HG02870 (cell line): ENCODE data around the gene ARFRP1.

Experiments
- ATAC-seq: cut with Tn5 transposase; IDR thresholded peaks from one replicate; pipeline ENCODE4 v1.9.1; 2021; ENCODE audit warnings: mild to moderate bottlenecking, moderate library complexity; ENCODE audit not compliant: unreplicated experiment

ARFRP1 gene

DNA sequence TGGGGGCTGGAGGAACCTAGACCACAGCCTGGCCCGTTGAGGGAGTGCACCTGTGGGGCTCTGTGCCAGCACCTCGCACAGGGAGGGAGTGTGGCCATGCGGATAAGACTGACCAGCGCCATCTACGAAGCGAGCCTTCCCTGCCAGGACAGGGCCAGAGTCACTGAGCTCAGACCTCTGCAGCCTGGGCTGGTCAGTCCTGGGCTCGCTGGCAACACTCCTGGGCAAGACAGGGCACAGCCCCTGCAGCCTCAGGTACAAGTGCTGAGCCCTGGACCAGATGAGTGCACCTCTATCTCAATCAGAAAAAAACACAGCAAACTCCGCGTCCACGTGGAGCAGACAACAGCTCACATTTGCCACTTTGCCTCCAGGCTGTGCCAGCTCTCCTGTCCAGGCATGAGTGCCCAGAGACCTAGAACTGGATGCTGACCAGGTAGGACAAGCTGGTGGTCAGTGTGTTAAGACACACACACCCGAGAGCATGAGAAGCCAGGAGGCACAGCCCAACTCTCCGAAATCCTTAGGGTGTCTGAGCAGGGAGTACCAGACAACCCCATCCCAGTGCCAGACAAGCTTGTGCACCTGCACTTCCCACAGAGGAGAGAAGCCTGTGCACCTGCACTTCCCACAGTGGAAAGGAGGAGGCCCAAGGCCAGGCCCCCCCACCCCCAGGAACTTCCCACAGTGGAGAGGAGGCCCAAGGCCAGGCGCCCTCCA lies 4.9 kb downstream of the ARFRP1 start:
- ATAC-seq: no peak

DNA sequence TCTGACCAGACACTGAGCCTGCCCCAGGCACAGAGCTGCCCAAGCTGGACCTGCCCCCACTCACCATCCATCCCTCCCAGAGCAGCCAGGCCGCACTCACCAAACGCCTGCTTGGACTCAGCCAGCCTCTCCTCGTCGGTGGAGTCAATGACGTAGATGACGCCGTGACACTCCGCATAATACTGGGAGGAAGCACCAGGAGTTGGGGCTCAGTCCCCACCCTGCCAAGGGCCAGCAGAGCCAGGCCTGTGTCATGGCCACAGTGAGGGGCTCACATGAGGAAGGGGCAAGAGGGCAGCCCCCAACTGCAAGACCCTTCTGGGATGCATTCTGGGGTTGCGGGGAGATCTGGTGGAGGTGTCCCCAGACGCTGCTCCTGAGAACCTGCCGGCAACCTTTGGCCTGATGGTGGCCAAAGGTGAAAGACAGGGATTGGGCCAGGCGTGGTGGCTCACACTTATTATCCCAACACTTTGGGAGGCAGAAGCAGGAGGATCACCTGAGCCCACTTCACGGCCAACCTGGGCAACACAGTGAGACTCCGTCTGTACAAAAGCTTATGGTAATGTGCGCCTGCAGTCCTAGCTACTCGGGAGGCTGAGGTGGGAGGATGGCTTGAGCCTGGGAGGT lies 5.6 kb downstream of the ARFRP1 start:
- ATAC-seq: no peak

DNA sequence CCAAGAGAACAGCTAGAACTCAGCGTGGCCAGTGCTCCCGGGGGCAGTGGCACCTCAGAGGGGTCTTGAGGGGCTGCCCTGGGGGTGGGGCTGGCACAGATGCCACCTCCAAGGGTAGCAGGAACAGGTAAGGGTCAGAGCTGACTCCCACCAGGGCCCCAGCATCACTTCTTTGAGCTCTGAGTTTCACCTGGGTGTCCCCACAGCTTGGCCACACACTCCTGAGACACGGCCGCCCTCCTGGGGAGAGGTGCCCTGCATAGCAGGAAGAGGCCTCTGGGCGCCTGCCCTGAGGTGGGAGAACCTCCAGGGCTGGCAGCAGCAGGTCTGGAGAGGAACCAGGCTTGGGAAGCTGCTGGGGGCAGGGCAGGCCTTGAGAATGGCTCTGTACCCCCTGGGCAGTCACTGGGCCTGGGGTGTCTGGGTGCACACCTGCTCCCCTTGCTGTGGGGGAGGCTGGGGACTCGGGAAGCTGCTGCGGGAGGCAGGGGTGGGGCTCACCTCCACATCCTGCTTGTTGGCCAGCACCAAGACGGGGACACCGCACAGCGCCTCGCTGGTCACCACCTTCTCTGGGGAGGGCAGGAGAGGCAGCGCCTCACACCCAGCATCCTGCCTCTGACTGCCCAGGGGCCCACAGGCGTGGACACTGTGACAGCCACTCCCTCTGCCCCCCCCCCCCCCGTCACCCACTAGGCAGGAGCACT lies 6.3 kb downstream of the ARFRP1 start:
- ATAC-seq: no peak

DNA sequence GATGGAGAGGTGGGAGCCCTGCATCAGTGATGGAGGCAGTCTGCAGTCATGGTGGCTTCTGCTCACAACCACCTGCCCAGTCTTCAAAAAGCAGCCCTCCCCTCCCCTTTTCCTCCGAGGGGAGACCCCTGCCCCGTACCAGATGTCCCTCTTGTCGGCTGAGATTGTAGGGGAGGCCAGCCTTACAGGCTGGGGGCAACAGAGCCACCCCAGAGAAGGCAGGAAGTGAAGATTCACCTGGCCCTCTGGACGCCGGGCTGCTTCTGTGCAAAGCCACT lies 6.8 kb downstream of the ARFRP1 start:
- no peak for ATAC-seq

DNA sequence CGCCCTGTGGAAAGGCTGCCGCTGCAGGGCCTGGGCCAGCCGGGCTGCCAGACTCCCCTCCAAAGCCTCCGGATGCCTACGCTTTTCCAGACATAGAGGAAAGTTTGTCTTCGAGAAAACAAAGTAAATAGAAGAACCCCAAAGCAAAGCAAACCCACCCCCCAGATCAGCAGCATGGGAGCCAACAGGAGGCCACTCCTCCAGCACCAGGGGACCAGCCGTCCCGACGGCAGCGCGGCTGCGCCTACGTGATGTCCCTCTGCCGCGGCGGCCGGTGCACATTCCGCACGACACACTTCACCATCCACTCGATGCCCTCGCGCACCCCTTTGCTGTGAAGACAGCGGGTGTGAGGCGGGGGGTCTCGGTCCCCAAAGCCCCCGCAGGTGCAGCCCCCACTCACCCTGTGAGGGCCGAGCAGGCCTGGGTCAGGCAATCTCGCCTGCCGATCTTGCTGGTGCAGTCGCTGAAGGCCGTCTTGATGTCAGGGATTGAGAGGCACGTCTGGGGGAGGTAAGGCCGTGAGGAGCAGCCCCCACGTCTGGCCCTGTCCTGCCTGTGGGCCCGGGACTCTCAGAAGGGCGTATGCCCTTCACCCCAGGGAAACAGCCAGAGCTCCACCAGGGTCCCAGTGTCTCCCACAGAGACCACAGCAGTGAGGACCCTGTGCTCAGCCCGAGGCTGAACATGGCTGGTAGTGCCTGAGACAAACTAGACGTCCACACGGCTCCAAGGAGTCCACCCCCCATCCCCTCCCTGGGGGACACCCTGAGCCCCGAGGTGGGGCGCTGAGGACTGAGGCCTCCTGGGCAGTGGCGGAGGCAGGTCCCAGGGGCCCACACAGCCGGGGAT lies 7.4 kb downstream of the ARFRP1 start:
- ATAC-seq: no peak

DNA sequence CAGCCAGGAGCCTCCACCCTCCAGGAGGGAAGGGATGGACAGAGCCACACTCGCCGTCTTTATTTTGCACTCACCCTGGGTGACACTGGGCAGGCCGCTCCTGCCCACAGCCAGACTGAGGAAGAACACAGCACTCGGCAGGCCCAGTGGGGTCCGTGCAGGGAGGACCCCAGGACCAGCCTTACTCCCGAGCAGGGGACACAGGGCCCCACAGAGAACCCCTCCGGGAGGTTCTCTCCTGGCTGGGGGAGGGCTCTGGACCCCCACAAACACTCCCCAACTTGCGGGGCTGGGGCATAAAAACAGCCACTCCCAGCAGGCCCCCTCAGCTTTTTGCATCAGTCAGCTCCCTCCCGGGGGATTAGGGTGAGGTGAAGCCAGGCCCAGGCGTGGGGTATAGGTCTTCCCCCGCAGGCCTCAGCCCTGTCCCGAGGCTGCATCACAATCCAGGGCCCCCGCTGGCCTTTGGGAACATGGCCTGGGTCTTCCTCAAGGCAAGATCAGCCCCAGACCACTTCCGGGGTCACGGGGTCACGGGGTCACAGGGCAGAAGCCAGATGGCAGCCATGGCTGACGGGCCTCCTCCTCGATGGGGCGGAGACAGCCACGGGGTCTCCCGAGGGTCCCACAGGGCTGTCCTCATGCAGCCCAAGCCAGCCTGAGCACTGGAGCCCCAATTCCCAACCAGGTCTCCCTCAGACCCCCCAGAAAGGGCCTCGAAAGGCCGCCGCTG lies 8.1 kb downstream of the ARFRP1 start:
- no peak for ATAC-seq

DNA sequence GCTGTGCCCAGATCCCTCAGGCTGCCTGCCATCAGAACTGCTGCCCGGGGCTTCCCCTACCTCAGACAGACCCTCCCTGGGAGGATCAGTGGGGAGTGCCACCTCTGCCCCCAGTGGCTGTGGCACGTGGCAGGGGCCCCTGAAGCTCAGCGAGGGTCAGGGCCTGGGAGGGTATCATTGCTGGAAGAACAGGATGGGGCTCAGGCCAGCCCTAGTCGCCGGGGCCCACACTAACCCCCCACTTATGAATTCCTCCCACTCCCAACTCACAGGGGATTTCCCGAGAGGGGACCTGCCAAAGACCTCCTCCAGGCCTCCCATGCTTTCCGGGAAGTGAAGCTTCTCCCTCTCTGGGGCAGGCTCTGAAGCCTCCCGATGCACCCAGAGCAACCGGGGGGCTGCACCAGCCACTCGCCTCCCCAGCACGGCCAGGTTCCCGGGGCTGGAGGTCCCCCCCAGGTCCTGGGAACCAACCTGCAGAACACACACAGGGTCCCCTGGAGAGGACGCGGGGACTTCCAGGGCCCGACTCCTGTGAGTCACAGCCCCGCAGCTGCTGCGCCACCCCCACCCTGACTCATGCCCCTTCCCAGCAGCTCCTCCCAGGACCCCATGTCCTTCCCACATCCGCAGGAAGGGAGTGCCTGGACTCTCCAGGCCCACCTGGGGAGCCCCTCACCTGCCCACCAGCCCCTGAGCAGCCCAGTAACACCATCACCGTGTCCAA lies 8.9 kb downstream of the ARFRP1 start:
- ATAC-seq: no peak

DNA sequence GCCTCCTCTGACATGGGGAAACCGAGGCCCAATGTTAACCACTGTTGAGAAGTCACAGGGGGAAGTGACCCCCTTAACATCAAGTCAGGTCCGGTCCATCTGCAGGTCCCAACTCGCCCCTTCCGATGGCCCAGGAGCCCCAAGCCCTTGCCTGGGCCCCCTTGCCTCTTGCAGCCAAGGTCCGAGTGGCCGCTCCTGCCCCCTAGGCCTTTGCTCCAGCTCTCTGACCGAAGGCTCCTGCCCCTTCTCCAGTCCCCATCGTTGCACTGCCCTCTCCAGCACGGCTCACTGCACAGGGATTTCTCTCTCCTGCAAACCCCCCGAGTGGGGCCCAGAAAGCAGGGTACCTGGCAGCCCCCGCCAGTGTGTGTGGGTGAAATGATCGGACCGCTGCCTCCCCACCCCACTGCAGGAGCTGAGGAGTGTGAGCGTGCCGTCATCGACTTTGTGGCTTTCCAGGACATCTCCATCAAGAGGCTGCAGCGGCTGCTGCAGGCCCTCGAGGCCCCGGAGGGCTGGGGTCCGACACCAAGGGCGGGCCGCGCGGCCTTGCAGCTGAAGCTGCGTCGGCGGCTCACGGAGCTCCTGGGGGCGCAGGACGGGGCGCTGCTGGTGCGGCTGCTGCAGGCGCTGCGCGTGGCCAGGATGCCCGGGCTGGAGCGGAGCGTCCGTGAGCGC lies 9.8 kb downstream of the ARFRP1 start:
- ATAC-seq: no peak

DNA sequence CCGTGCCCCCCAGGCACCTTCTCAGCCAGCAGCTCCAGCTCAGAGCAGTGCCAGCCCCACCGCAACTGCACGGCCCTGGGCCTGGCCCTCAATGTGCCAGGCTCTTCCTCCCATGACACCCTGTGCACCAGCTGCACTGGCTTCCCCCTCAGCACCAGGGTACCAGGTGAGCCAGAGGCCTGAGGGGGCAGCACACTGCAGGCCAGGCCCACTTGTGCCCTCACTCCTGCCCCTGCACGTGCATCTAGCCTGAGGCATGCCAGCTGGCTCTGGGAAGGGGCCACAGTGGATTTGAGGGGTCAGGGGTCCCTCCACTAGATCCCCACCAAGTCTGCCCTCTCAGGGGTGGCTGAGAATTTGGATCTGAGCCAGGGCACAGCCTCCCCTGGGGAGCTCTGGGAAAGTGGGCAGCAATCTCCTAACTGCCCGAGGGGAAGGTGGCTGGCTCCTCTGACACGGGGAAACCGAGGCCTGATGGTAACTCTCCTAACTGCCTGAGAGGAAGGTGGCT lies 10.4 kb downstream of the ARFRP1 start:
- no peak for ATAC-seq

DNA sequence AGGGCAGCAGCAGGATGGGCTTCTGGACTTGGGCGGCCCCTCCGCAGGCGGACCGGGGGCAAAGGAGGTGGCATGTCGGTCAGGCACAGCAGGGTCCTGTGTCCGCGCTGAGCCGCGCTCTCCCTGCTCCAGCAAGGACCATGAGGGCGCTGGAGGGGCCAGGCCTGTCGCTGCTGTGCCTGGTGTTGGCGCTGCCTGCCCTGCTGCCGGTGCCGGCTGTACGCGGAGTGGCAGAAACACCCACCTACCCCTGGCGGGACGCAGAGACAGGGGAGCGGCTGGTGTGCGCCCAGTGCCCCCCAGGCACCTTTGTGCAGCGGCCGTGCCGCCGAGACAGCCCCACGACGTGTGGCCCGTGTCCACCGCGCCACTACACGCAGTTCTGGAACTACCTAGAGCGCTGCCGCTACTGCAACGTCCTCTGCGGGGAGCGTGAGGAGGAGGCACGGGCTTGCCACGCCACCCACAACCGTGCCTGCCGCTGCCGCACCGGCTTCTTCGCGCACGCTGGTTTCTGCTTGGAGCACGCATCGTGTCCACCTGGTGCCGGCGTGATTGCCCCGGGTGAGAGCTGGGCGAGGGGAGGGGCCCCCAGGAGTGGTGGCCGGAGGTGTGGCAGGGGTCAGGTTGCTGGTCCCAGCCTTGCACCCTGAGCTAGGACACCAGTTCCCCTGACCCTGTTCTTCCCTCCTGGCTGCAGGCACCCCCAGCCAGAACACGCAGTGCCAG lies 11.0 kb downstream of the ARFRP1 start, which contains the start of gene TNFRSF6B:
Gene TNFRSF6B, plus strand, starts transcription at position 25 of the 729 bp plus-strand sequence. Its CDS starts 116 bp downstream, at position 141.
- ATAC-seq: no peak

DNA sequence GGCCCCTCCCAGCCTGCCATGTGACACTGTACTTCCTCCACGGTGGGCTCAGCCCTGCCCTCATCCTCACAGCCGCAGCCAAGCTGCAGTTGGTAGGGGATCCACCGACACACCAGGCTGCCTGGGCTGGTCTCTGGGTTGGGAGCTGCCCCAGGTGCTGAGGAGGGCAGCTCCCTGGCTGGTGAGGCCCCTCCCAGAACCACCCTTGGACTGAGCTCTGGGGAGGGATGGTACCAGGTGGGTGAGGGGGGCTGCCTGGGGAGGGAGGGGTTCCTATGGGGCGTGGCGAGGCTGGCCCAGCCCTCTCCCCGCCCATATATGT lies 11.5 kb downstream of the ARFRP1 start:
- ATAC-seq: no peak

DNA sequence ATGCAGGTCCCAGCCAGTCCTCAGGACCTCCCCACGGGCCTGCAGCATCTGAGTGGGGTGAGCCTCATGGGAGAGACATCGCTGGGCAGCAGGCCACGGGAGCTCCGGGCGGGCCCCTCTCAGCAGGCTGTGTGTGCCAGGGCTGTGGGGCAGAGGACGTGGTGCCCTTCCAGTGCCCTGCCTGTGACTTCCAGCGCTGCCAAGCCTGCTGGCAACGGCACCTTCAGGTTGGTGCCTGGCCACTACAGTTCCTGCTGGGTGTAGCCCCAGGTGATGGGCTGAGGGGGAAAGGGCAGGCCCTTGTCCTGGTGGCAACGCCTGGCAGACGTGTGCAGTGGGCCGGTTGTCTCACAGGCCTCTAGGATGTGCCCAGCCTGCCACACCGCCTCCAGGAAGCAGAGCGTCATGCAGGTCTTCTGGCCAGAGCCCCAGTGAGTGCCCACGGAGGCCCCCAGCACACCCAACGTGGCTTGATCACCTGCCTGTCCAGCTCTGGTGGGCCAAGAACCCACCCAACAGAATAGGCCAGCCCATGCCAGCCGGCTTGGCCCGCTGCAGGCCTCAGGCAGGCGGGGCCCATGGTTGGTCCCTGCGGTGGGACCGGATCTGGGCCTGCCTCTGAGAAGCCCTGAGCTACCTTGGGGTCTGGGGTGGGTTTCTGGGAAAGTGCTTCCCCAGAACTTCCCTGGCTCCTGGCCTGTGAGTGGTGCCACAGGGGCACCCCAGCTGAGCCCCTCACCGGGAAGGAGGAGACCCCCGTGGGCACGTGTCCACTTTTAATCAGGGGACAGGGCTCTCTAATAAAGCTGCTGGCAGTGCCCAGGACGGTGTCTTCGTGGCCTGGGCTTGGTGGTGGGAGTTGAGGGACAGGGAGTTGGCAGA lies 12.1 kb downstream of the ARFRP1 start:
- ATAC-seq: no peak

DNA sequence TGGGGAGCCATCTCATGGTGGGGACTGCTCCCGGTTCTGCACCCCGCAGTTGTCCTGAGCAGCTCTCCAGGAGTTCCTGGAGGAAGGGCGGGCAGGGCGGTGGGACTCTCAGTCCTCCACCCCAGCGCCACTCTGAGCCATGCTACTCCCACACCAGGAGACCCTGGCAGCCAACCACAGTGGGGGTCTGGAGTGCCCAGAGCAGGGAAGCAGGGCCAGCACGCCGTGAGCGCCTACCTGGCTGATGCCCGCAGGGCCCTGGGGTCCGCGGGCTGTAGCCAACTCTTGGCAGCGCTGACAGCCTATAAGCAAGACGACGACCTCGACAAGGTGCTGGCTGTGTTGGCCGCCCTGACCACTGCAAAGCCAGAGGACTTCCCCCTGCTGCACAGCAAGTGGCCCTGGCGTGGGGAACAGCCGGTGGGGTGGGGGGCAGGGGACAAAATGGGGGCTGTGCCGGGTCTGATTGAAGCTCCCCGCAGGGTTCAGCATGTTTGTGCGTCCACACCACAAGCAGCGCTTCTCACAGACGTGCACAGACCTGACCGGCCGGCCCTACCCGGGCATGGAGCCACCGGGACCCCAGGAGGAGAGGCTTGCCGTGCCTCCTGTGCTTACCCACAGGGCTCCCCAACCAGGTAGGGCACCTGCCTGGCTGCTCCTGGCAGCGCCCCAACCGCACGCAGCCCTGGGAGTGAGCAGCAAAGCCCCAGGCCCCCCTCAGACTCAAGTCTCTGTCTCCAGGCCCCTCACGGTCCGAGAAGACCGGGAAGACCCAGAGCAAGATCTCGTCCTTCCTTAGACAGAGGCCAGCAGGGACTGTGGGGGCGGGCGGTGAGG lies 13.0 kb downstream of the ARFRP1 start:
- ATAC-seq: no peak

DNA sequence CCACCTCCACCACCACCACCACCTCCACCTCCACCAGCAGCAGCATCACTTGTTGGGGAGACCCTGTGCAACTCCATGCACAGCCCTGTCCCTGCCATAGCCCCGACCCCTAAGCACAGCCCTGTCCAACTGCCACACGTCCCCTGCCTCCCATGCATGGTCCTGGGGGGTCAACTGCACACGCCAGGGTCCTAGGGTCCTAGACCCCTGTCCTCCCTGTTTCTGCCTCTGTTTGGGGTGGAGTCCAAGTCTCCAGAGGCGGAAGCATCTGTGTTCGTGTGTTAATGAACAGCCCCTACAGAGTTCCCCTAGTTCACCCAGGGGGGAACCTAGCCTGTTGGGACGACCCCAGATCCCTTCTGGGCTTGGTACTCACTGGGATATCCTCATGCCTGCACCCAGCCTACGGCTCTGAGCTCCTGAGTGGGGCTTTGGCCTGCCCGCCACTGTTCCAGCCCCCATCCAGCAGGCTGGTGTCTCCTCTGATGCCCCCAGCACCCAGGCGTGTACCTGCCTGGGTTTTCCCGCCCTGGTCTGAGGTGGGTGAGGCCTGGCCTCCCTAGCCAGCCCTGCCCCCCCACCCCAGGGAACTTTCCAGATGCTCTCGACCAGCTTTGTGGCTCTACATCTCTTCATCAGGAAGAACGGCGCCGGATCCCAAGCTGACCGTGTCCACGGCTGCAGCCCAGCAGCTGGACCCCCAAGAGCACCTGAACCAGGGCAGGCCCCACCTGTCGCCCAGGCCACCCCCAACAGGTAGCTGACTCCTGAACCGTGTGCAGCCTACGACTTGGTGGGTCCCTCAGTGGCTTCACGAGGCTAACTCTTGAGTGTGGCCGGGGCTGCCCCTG lies 13.8 kb downstream of the ARFRP1 start:
- no peak for ATAC-seq

DNA sequence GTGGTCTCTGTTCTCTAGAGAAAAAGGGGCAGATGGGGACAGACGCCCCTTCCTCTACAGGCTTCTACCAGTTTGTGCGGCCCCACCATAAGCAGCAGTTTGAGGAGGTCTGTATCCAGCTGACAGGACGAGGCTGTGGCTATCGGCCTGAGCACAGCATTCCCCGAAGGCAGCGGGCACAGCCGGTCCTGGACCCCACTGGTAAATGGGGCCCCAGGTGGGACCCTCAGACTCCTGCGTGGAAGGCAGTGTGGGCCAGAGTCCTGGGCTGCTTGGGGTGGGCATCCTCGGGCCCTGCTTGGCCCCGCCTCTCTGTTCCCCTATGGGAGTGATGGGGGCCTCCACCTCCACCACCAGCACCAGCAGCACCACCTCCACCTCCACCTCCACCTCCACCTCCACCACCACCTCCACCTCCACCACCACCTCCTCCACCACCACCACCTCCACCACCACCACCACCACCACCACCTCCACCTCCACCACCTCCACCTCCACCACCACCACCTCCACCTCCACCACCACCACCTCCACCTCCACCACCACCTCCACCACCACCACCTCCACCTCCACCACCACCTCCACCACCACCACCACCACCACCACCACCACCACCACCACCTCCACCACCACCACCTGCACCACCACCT lies 14.6 kb downstream of the ARFRP1 start:
- ATAC-seq: no peak
